NOMO-1 (cell line): ENCODE measurements around the gene HTR7.
A peak's percentile ranks its signal among the peaks of the same experiment; 100 is the strongest.
"Not testable (repeated sequence)": the region's sequence is repeated elsewhere in the genome, so short reads cannot be mapped to it uniquely, and the experiment has no call there.

Experiments used
- DNase-seq, 2 experiments: peaks; one replicate each; lab custom pipeline; 2025; ENCODE audit not compliant: unreplicated experiment in 2 of 2; lab: John Stamatoyannopoulos, UW

Gene HTR7

GRCh38 chr10:90859321-90859751 lies 1.5 kb upstream of the HTR7 start:
- peak in 1 of 2 experiments; percentile 70 for DNase-seq

- peak; percentile 27 to 67 for DNase-seq
Measured at GRCh38 chr10:90858461-90858968, 676 bp upstream of the HTR7 start.

- no peak for DNase-seq
Measured at GRCh38 chr10:90856964-90857634, 740 bp downstream of the HTR7 start.

GRCh38 chr10:90856261-90856660 lies 1.6 kb downstream of the HTR7 start:
- DNase-seq: no peak

DNA sequence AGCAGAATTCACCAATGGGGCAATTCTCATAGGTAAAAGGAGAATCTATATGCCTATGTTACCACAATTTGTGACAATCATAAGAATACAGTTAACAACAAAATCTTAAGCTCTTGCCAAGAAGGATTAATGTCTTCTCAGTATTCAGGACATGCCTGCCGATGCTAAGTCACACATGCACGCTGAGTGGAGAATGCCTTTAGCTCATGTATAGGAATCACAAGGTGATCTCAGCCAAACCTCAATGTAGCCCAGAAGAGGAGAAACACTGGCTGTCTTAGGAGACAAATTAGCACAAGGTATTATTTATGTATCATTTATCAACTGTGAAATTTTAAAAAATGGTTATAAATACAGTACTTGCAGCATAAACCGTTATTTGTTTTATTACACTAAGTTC lies 2.7 kb downstream of the HTR7 start:
- DNase-seq: no peak

DNA sequence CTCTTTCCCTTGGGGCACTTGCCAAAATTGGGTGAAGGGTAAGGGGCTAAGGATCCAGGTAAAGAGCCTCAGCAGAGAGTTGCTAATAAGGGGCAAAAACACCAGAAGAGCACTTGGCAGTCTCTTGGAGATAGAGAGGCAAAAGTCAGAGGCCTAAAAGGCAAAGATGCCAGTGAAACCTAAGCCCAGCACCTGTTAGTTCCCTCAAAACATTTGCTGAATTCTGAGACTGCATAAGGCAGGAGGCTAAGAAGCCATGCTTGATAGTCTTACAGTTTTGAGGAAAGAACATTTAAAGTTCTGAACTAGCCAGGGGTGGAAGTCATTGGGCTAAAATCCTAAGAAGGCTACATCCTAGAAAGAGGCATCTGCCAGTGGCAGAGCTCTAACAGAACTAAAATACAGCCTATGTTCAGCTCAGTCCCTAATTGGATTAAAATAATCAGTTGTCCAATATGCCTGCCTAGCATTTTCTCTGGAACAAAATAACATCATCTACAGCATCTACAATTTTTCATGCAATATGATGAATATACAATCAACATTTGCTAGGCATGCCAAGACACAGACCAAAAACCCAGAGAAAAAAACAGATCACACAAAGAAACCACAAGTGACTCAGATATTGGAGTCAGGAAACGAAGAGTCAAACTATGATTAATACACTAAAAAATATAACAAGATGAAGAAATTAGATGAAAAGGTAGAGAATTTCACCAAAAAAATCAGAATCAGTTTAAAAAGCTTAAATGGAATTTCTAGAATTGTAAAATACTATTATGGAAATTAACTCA lies 7.7 kb downstream of the HTR7 start:
- DNase-seq: no peak

DNA sequence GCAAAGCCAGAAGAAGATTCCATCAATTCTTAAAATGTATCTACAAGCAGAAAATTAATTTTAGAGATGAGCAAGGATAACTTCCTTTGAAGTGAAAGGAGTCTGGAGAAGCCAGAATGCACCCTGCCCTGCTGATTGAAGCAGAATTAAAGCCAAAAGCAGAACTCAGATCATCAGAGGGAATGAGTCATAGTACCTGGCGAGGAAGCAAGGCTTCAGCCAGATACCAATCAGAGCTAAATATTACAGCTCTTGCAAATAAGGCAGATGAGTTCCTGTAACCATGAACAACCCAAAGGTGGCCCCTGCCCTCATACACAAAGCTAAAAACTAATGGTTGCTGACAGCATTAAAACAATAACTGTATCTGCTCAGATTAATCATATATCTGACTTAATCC lies 10.4 kb downstream of the HTR7 start:
- peak; percentile 75 to 91 for DNase-seq

GRCh38 chr10:90846746-90847145 lies 11.1 kb downstream of the HTR7 start:
- no peak for DNase-seq

DNA sequence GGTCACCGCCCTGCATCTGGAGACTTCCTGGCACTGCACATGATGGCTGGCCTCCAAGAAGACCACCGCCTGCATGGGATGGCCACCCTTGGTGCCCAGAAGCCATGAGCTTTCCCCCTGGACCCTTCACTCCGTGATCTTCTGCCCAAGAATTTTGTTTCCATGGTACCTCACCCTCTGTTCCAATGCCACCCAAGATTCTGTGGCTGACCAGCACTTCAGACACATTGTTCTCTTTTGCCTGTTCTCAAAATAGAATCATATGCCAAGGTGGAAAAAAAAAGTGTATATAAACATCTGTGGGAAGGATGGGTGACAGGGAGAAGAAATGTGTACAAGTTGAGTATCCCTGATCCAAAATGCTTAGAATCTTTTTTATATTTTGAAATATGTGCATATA lies 12.1 kb downstream of the HTR7 start:
- no peak for DNase-seq

DNA sequence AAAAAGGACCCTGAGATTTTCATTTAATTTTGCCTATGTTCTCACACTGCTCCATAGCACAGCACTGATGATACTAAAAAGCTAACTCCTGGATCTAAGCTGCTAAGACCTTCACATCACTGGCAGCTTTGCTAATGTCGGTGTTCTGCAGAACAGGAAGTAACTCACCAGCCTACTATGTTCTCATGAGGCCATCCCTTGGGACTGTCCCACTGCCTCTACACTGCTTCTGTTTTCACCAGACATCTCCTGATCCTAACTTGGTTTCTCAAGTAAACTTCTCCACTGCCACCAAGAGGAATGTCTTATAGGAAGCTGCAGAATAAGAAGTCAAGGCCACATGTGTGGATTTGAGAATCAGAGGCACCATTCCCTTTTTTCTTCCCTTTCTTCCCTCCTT lies 15.1 kb downstream of the HTR7 start:
- no peak for DNase-seq

DNA sequence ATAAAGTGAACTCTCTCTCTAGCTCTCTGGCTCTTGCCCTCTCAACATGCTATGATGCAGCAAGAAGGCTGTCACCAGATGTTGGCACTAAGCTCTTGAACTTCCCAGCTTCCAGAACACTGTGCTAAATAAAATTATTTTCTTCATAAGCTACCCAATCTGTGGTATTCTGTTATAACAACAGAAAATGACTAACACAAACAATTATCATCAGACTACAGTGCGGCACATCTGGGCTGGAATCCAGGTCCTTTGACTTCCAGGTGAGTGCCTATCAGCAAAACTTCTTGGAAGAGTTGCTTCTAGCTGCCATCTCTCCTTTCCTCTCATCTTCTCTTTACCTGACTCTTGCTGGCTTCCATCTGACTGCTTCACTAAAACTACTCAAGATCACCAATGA lies 20.4 kb downstream of the HTR7 start:
- DNase-seq: no peak

DNA sequence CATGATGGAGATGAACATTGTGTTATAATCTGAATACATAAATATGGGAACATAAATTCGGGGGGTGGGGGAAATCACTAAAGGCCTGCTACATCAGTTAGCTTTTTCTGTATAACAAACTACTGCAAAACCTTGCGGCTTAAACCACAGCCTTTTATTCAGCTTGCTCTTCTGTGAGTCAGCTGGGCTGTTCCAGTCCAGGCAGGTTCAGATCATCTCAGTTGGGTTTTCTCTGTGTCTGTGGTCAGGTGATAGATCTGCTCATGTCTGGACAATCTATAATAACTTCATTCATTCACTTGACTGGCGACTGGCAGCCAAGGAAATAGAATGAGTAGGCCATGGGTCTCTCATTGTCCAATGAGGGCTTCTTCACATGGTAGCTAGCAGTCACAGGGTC lies 23.5 kb downstream of the HTR7 start:
- DNase-seq: no peak

DNA sequence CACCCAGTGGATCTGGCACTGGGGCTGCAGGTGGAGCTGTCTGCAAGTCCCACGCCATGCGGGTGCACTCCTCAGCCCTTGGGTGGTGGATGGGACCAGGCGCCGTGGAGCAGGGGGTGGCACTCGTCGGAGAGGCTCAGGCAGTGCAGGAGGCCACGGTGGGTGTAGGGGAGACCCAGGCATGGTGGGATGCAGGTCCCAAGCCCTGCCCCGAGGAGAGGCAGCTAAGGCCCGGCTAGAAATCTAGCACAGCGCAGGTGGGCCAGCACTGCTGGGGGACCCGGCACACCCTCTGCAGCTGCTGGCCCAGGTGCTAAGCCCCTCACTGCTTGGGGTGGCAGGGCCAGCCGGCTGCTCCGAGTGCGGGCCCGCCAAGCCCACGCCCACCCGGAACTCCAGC lies 25.7 kb downstream of the HTR7 start:
- DNase-seq: no peak

DNA sequence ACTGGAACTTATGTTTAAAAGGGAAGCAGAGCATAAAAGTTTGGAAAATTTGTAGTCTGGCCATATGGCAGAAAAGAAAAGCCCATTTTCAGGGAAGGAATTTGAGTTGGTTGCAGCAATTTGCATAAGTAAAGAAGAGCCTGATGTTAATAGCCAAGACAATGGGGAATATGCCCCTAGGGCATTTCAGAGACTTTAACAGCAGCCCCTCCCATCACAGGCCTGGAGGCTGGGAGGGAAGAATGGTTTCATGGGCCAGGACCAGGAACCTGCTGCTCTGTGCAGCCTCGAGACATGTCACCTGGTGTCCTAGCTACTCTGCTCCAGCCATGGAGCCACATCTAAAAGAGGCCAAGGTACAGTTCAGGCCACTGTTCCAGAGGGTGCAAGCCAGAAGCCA lies 35.3 kb downstream of the HTR7 start:
- no peak for DNase-seq

DNA sequence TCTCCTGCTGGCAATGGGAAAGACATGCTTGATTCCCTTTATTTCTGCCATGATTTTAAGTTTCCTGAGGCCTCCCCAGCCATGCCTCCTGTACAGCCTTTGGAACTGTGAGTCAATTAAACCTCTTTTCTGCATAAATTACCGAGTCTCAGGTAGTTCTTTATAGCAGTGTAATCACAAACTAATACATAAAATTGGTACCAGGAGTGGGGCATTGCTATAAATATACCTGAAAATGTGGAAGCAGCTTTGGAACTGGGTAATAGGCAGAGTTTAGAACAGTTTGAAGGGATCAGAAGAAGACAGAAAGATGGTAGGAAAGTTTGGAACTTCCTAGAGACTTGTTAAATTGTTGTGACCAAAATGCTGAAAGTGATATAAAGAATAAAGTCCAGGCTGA lies 36.0 kb downstream of the HTR7 start:
- not testable (repeated sequence) for DNase-seq

GRCh38 chr10:90819911-90820310 lies 37.9 kb downstream of the HTR7 start:
- DNase-seq: no peak

- no peak for DNase-seq
Measured at GRCh38 chr10:90818736-90819135, 39.1 kb downstream of the HTR7 start.

- DNase-seq: peak in 1 of 2 experiments; percentile 7
Measured at GRCh38 chr10:90817128-90817889, 40.5 kb downstream of the HTR7 start.

DNA sequence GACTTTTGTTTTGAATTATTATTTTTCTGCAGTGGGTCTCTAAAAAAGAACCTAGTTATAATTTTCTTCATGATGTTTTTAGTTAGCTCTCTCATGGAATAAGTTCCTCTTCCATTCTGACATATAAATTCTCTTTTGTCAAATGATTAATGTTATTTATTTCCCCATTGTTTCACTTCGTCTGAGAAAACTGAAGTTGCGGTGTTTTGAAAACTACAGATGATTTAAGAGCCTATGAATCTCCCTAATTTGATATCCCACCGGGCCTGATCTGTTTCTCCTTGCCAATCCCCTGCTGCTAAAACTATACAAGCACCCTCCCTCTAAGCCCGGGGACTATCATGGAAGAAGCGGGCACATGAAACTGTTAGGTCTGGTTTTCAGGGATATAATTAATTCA lies 41.4 kb downstream of the HTR7 start:
- DNase-seq: peak; percentile 9 to 54

- DNase-seq: no peak
Measured at GRCh38 chr10:90813594-90814365, 44.1 kb downstream of the HTR7 start.

- not testable (repeated sequence) for DNase-seq
Measured at GRCh38 chr10:90807106-90807505, 50.7 kb downstream of the HTR7 start.
